H1 (cell line): ENCODE measurements around the gene RRP1B.

Source experiments
- CBX5 ChIP-seq: fragments of 300-800, 300-1000 bp; sonication (generic); IDR thresholded peaks from 2 replicates; pipeline ENCODE4 v1.7.1; 2016; ENCODE audit warnings: antibody characterized with exemption, low read length, low read depth
- CBX8 ChIP-seq: fragments of 300-800, 300-1000 bp; sonication (generic); IDR thresholded peaks from 2 replicates; pipeline ENCODE4 v1.7.1; 2016; ENCODE audit warnings: low read depth, low read length, borderline replicate concordance
- EZH2 ChIP-seq: fragments of 200-600 bp; sonication (generic); IDR thresholded peaks from 2 replicates; pipeline ENCODE4 v1.7.1; 2012; ENCODE audit warnings: low read depth, mild to moderate bottlenecking, moderate library complexity, low read length, inconsistent platforms; ENCODE audit not compliant: severe bottlenecking
- JUND ChIP-seq: IDR thresholded peaks from 2 replicates; pipeline ENCODE4 v1.6.1; 2011; ENCODE audit warnings: mild to moderate bottlenecking, improper control_type of control experiment, low read length
- MAFK ChIP-seq: IDR thresholded peaks from 2 replicates; pipeline ENCODE4 v1.6.1; 2012; ENCODE audit warnings: low read depth, mild to moderate bottlenecking, improper control_type of control experiment, low read length
- POLR2A ChIP-seq, 2 experiments: IDR thresholded peaks; 1 replicate in 1 of 2; 2 replicates in 1 of 2; pipeline ENCODE4 v1.6.1; 2011; ENCODE audit warnings: low read depth in 2 of 2, low read length in 2 of 2, mild to moderate bottlenecking in 2 of 2; ENCODE audit errors: control extremely low read depth in 1 of 2
- RNF2 ChIP-seq: fragments of 200-900, 300-1000 bp; sonication (generic); IDR thresholded peaks from 2 replicates; pipeline ENCODE4 v1.7.1; 2016; ENCODE audit warnings: borderline replicate concordance, low read depth, mild to moderate bottlenecking, antibody characterized with exemption, low read length; ENCODE audit not compliant: poor library complexity, severe bottlenecking; ENCODE audit errors: missing control alignments
- SIN3A ChIP-seq, 2 experiments: IDR thresholded peaks in 1 of 2; conservative IDR thresholded peaks in 1 of 2; 2 replicates each; pipeline ENCODE4 v1.6.1; 2011 to 2012; ENCODE audit warnings: low read length in 2 of 2, improper control_type of control experiment in 1 of 2, low read depth in 1 of 2, mild to moderate bottlenecking in 1 of 2
- SIX5 ChIP-seq: IDR thresholded peaks from 2 replicates; pipeline ENCODE4 v1.6.1; 2011; ENCODE audit warnings: mild to moderate bottlenecking, low read depth, low read length
- SP1 ChIP-seq: IDR thresholded peaks from 2 replicates; pipeline ENCODE4 v1.6.1; 2011; ENCODE audit warnings: low read depth, low read length
- YY1 ChIP-seq: IDR thresholded peaks from 2 replicates; pipeline ENCODE4 v1.6.1; 2011; ENCODE audit warnings: low read depth, mild to moderate bottlenecking, low read length
- TF ChIP-seq, protein P1 (sequence below): IDR thresholded peaks from 2 replicates; pipeline ENCODE4 v1.6.1; 2011; ENCODE audit warnings: low read length, improper control_type of control experiment
- TF ChIP-seq, protein P2 (sequence below), 3 experiments: IDR thresholded peaks; 1 replicate in 2 of 3; 2 replicates in 1 of 3; pipeline versions ENCODE4 v1.5.1 to v1.6.1; 2011; ENCODE audit warnings: low read length in 3 of 3, mild to moderate bottlenecking in 3 of 3, inconsistent platforms in 2 of 3, low read depth in 1 of 3, moderate library complexity in 1 of 3; ENCODE audit not compliant: insufficient read depth in 1 of 3; ENCODE audit errors: control extremely low read depth in 1 of 3

DNA sequence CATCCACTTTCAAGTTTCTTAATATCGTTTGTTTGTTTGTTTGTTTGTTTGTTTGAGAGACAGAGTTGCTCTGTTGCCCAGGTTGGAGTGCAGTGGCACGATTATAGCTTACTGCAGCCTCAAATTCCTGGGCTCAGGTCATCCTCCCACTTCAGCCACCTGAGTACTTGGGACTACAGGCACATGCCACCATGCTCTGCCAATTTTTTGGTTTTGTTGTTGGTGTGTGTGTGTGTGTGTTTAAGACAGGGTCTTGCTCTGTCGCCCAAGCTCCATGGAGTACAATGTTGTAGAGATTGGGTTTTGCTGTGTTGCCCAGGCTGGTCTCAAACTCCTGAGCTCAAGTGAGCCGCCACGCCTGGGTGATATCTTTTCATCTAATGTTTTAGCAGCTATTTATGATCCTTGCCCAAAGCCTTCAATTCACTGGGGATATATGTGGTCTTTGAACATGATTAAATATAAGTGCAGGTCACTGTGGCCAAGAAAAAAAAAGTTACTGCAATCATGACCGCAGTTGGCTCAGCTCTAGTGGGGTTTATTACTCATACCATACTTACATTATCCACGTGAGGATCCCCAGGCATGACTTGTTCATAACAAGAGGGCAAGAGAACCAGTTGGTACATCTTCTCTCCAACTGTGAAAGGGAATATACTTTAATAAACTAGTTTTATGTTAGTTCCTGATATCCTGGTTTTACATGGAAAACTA lies 8.0 kb downstream of the RRP1B start:
- TF ChIP-seq CBX8: no peak
- no peak for TF ChIP-seq EZH2
- TF ChIP-seq SIN3A (conservative IDR thresholded peaks at IDR 0.05 in 1 of 2, IDR thresholded peaks at IDR 0.05 in 1 of 2; ENCODE audit: low read depth in 1 of 2, low read length in 2 of 2): no peak
- TF ChIP-seq, protein P1, sequence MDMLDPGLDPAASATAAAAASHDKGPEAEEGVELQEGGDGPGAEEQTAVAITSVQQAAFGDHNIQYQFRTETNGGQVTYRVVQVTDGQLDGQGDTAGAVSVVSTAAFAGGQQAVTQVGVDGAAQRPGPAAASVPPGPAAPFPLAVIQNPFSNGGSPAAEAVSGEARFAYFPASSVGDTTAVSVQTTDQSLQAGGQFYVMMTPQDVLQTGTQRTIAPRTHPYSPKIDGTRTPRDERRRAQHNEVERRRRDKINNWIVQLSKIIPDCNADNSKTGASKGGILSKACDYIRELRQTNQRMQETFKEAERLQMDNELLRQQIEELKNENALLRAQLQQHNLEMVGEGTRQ: no peak
- TF ChIP-seq YY1: no peak
- TF ChIP-seq SIX5: no peak
- TF ChIP-seq CBX5: no peak
- no peak for TF ChIP-seq POLR2A (IDR thresholded peaks at IDR 0.05; ENCODE audit: control extremely low read depth in 1 of 2, low read depth in 2 of 2, low read length in 2 of 2)
- no peak for TF ChIP-seq SP1
- TF ChIP-seq, protein P2, sequence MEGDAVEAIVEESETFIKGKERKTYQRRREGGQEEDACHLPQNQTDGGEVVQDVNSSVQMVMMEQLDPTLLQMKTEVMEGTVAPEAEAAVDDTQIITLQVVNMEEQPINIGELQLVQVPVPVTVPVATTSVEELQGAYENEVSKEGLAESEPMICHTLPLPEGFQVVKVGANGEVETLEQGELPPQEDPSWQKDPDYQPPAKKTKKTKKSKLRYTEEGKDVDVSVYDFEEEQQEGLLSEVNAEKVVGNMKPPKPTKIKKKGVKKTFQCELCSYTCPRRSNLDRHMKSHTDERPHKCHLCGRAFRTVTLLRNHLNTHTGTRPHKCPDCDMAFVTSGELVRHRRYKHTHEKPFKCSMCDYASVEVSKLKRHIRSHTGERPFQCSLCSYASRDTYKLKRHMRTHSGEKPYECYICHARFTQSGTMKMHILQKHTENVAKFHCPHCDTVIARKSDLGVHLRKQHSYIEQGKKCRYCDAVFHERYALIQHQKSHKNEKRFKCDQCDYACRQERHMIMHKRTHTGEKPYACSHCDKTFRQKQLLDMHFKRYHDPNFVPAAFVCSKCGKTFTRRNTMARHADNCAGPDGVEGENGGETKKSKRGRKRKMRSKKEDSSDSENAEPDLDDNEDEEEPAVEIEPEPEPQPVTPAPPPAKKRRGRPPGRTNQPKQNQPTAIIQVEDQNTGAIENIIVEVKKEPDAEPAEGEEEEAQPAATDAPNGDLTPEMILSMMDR (IDR thresholded peaks at IDR 0.05; ENCODE audit: control extremely low read depth in 1 of 3, insufficient read depth in 1 of 3, low read depth in 1 of 3, low read length in 3 of 3): no peak
- TF ChIP-seq MAFK: no peak
- no peak for TF ChIP-seq RNF2
- TF ChIP-seq JUND: no peak
